Measurements from ENCODE around the gene FAM219A. TPM values are rescaled to one million over a fixed set of nuclear protein-coding genes. Genes with fewer than 3 reads are reported as not detected.

The FAM219A gene
- total and polyA plus RNA-seq, 5 experiments from 2014 or later, result 0.59 to 18.5 (median 1.1) TPM

GRCh38 chr9:34377404-34377746, 81.0 kb downstream of the FAM219A start:
- DNase-seq (peak in 1 of 10 donors; percentile 64), ATAC-seq (no peak)
- Mint-ChIP-seq H3K4me3 (peak overlapping the region; percentile 83 to 95 (median 93)), H3K27me3 (no peaks in the 10 kb centered on the region), H3K9me3 (no peaks in the 10 kb centered on the region), H3K36me3 (no peaks in the 10 kb centered on the region), H3K27ac (peak overlapping the region in 1 of 10 donors; percentile 29), H3K4me1 (peaks cover 30 to 56% (median 51%) of the 10 kb centered on the region in 4 donors)
- POLR2A ChIA-PET, result interaction anchor here (0.6 to 3.6 kb wide), 4 partner anchors 11 to 564 kb away, joined by 3 to 27 read pairs (median 8); partner anchors contain the start of genes KIF24 and NUDT2

DNA sequence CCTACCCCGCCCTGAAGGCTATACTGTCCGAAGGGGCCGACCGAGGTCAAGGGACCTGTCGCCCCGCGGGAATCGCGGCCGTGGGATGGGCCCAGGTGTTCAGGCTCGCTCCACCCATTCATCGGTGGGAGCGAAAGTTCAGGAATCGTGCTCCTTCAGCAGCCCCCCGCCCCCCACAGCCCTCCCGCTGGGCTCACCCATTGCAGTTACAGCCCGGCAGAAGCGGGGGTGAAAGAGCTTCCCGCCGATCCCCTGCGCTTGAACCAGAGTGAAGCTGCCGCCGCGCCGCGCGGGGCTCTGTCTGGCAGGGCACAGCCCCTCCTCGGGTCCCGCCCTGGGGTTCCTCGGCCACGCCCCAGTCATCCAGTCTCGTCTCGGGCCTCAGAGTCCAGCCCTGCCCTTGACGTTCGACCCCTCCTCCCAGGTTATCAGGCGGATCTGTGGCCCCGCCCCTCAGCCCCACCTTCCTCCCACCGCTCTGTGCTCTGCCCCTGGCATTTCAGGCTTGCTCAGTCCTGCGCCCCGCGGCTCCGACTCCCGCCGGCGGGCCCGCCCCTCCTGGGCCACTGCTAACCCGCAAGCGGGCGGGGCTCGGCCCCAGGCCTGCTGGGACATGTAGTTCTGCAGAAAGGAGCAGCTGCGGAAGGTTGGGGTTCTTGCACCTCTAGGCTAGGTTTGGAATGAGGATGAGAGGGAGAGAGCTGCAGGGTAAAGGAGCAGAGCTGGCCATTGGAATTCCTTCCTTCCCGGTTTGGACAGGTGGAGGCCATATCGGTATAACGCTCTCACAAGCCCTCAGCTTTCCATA, 81.6 kb downstream of the FAM219A start, which contains the start of gene MYORG:
Gene MYORG, minus strand, starts transcription at position 303 of the 808 bp plus-strand sequence. CDS start 3,955 bp downstream, outside the sequence.
- H3K4me1 Mint-ChIP-seq, result peaks cover 29 to 55% (median 50%) of the 10 kb centered on the region in 4 donors

DNA sequence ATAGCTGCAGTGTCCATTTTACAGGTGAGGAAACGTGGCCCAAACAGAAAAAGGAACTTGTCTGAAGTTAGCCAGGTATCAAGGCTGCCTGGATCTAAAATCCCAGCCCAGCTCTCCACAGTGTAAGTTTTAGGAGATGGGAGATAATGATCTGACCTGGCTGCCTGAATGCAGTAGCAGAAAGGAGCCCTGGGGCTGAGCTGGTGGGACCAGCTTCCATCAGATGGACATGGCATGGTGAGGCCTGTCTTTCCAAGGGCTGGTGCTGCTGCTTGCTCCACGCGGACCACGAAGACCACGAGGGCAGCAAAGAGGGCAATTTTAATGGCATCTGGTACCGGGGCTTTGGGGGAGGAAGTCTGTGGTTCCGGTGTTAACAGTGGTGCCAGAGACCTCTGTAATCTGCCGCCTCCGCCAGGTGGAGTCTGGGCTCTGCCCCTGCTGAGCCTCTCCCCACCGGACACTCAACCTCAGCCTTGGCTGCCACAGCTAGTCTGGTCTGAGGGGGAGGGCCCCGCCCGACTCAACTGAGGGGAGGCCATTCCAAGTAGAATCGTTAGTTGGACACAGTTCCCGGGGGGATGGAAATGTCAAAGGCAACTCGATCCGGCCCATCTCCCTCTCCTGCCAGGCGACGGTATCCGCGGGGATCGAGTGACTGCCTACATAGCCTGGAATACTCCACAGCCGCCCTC, 82.3 kb downstream of the FAM219A start:
- Mint-ChIP-seq H3K4me1 (peaks cover 26 to 47% (median 43%) of the 10 kb centered on the region in 4 donors), H3K4me3 (peak overlapping the region; percentile 83 to 95 (median 93)), H3K27ac (peak overlapping the region; percentile 36 to 92 (median 80)), H3K27me3 (no peaks in the 10 kb centered on the region), H3K36me3 (no peaks in the 10 kb centered on the region), H3K9me3 (no peaks in the 10 kb centered on the region)
- ATAC-seq (peak; percentile 10 to 18), DNase-seq (peak in 8 of 10 donors; percentile 27 to 76 (median 45))
- POLR2A ChIA-PET, result interaction anchor here (1.3 to 3.6 kb wide), 4 partner anchors 45 to 327 kb away, joined by 4 to 27 read pairs (median 8); partner anchors contain the start of genes KIF24, NUDT2, UBAP1 and UBAP2

More for the DNA sequence above, 81.6 kb downstream of the FAM219A start, which contains the start of gene MYORG:
- ATAC-seq, result peak; percentile 76 to 80
- Mint-ChIP-seq H3K4me3 (peak within 1 kb of the TSS; percentile 83 to 95 (median 93)), H3K27me3 (no peaks in the 10 kb centered on the region), H3K9me3 (no peaks in the 10 kb centered on the region), H3K36me3 (no peaks in the 10 kb centered on the region), H3K27ac (peak within 1 kb of the TSS; percentile 36 to 92 (median 88))
- POLR2A ChIA-PET, result interaction anchor here (0.6 to 3.6 kb wide), 6 partner anchors 10 to 563 kb away, joined by 3 to 27 read pairs (median 4); partner anchors contain the start of genes KIF24, NUDT2, UBAP1 and UBAP2
- peak; percentile 85 to 98 (median 95) for DNase-seq

DNA sequence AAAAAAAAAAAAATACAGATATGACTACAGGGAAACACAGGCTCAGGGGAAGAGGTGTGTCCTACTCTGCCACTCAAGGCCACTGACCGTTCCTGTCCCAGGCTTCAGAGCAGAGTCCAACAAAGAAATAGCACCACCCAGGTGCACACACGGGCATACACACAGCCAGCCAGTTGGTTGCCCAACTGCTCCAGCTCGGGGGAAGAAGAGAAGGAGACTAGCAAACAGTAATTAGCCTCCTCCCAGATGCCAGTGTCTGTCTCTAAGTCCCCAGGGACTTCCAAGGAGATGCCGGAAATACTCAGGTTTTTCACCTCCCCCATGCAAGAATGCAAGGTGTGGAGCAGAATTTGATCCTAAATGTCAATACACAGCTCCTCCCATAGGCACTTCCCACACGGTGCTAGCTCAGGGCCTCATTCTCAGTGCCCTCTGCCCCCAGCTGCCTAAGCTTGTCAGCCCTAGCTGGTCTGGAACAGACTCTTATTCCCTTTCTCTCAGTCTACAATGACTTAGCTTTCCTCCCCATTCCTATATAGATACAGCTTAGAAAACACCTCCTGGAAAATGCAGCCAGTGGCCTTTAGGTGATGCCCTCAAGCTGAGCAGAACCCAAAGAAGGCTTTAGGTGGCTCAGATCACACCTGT, 83.3 kb downstream of the FAM219A start:
- Mint-ChIP-seq H3K27me3 (no peaks in the 10 kb centered on the region), H3K27ac (peak overlapping the region in 8 of 10 donors; percentile 30 to 92 (median 72)), H3K36me3 (no peaks in the 10 kb centered on the region), H3K4me1 (peaks cover 23 to 37% (median 33%) of the 10 kb centered on the region in 4 donors), H3K4me3 (peak overlapping the region; percentile 69 to 95 (median 93)), H3K9me3 (no peaks in the 10 kb centered on the region)
- no peak for ATAC-seq
- DNase-seq, result no peak
- POLR2A ChIA-PET, result interaction anchor here (3.6 kb wide), 1 partner anchor 43 kb away, joined by 27 read pairs; the partner anchor contains the start of genes KIF24 and NUDT2

DNA sequence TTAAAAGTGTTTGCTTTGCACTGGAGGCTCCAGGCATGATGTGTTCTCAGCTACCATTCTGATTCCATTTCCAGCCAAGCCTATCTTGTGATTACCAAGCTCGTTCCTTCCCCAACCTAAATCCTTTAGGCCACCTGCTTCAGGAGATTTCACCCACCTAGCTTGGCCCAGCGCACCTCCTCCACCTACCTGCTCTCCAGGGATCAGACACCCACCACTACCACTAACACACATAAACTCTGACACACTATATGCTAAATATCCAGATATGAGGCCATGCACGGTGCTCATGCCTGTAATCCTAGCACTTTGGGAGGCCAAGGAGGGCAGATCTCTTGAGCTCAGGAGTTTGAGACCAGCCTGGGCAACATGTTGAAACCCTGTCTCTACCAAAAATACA, 84.0 kb downstream of the FAM219A start:
- POLR2A ChIA-PET, result interaction anchor here (0.6 kb wide), 2 partner anchors 106 to 336 kb away, joined by 4 read pairs; no protein-coding TSS in a partner anchor

DNA sequence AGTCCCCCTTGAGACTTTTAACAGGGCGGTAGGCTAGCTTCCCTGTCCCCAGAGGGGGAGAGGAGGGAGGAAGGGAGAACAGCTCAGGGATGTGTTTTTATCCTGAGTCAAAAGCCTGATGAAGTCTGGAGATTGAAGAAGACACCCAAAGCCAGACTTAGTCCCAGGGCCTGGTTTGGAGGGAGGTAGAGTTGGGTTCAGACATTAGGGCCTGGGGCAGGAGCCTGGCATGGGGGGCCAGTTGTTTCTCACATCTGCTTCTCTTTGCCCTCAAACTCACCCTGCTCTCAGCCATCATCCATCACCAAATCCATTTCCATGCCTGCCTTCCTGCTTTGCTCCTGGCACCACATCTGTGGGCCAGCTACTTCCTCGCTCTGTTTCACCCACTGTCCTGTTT, 84.6 kb downstream of the FAM219A start:
- POLR2A ChIA-PET, result interaction anchor here (0.6 kb wide), 1 partner anchor 105 kb away, joined by 4 read pairs; no protein-coding TSS in a partner anchor
- ATAC-seq (no peak), DNase-seq (no peak)
- Mint-ChIP-seq H3K27me3 (no peaks in the 10 kb centered on the region), H3K4me1 (peaks cover 15 to 26% (median 23%) of the 10 kb centered on the region in 4 donors), H3K27ac (no peak overlapping the region), H3K4me3 (no peak overlapping the region), H3K36me3 (peaks cover 0 to 2% (median under 1%) of the 10 kb centered on the region in 3 donors), H3K9me3 (no peaks in the 10 kb centered on the region)

More for the DNA sequence above, 84.0 kb downstream of the FAM219A start:
- Mint-ChIP-seq H3K36me3 (peaks cover 0 to 2% (median 0%) of the 10 kb centered on the region in 3 donors), H3K27me3 (no peaks in the 10 kb centered on the region), H3K4me3 (peak overlapping the region in 1 of 10 donors; percentile 25), H3K9me3 (no peaks in the 10 kb centered on the region), H3K4me1 (peaks cover 18 to 30% (median 27%) of the 10 kb centered on the region in 4 donors), H3K27ac (peak overlapping the region in 3 of 10 donors; percentile 3 to 22 (median 3))
- ATAC-seq, result no peak
- DNase-seq, result no peak

GRCh38 chr9:34372467-34373011, 85.8 kb downstream of the FAM219A start:
- ATAC-seq (no peak), DNase-seq (no peak)
- Mint-ChIP-seq H3K9me3 (no peaks in the 10 kb centered on the region), H3K36me3 (peaks cover 0 to 6% (median 2%) of the 10 kb centered on the region in 3 donors), H3K27me3 (no peaks in the 10 kb centered on the region), H3K4me1 (peaks cover 11 to 20% (median 18%) of the 10 kb centered on the region in 4 donors), H3K4me3 (no peak overlapping the region), H3K27ac (no peak overlapping the region)
- POLR2A ChIA-PET, result no interaction called here

- H3K27ac Mint-ChIP-seq, result no peak overlapping the region
- H3K27me3 Mint-ChIP-seq, result no peaks in the 10 kb centered on the region
Measured at GRCh38 chr9:34371886-34372466, 86.4 kb downstream of the FAM219A start.

DNA sequence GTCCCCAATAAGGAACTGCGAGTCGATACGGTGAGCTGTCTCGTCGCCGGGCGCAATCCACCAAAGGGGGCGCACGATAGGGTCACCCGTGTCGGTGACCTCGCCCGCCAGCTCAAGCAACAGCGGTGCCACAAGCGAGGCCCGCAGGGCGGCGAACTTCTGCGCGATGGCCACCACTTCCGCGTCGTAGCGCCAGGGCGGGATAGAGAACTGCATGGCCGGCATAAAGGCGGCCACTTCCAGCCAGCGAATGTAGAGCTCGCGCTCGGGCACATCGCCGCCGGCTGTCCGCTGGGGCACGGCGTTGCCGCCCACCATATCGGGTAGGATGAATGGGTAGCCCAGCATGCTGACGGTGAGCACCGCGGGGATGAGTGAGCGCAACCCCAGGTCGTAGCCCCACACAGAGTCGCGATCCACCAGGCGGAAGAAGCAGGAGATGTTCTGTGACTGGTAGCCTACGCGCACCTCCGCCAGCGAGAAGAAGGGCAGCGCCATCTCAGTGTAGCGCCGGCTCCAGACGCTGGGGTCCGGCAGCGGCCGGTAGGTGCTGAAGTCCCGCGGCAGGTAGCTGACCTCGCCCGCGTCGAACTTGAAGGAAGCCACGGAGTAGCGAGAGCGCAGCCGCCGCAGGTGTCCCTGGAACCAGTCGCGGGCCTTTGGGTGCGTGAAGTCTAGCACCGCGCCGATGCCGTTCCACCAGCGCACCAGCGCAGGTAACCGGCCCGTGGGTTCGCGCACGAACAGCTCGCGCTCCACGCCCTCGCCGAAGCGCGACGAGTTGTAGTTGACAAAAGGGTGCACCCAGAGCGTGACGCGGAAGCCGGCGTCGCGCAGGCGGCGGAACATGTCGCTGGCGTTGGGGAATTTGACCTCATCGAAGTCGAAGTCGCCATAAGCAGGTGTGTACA, 87.1 kb downstream of the FAM219A start:
- Mint-ChIP-seq H3K27ac (peak overlapping the region in 1 of 10 donors; percentile 43), H3K4me1 (peaks cover 9 to 12% (median 11%) of the 10 kb centered on the region in 4 donors), H3K36me3 (peaks cover 0 to 7% (median 5%) of the 10 kb centered on the region in 3 donors), H3K4me3 (peak overlapping the region in 4 of 10 donors; percentile 26 to 52 (median 43)), H3K27me3 (no peaks in the 10 kb centered on the region), H3K9me3 (no peaks in the 10 kb centered on the region)
- ATAC-seq (peak; percentile 54 to 55), DNase-seq (peak in 2 of 10 donors; percentile 13 to 27)
- POLR2A ChIA-PET, result no interaction called here

More at GRCh38 chr9:34371886-34372466, 86.4 kb downstream of the FAM219A start:
- Mint-ChIP-seq H3K4me1 (peaks cover 9 to 16% (median 14%) of the 10 kb centered on the region in 4 donors), H3K36me3 (peaks cover 0 to 6% (median 2%) of the 10 kb centered on the region in 3 donors), H3K9me3 (no peaks in the 10 kb centered on the region), H3K4me3 (no peak overlapping the region)
- no peak for ATAC-seq
- DNase-seq, result no peak
- POLR2A ChIA-PET, result no interaction called here

DNA sequence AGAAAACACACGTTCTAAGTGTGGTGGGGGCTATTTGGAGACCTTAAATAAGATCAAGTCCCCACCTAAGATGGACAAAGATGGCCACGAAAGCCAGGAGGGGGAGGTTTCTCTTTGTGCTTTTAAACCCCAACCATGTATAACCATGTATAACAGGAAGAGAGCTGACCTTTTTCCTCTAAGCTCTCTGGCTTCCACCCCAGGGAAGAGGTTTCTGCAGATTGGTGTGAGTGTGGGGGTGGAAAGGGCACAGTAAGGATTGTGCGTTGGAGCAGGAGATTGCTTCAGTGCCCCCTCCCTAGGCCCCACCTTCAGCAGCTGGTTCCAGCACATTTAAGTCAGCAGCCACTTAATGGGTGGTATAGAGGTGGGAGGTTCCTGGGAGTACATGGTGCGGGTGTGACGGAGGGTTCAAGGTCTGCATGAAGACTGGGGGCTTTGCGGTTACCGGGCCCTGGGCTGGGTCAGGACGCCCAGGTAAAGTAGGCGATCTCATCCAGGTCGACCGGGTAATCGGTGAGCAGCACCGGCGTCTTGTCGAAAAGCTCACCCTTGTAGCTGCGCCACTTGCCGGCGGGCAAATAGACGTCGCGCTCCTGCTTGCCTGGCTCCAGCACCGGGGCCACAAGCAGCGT, 87.9 kb downstream of the FAM219A start:
- H3K4me1 Mint-ChIP-seq, result peaks cover 3 to 5% (median 4%) of the 10 kb centered on the region in 4 donors
- H3K4me3 Mint-ChIP-seq, result peak overlapping the region in 4 of 10 donors; percentile 26 to 52 (median 43)
- peaks cover 0 to 7% (median 5%) of the 10 kb centered on the region in 3 donors for H3K36me3 Mint-ChIP-seq
- no peaks in the 10 kb centered on the region for H3K27me3 Mint-ChIP-seq
- no peaks in the 10 kb centered on the region for H3K9me3 Mint-ChIP-seq
- H3K27ac Mint-ChIP-seq, result peak overlapping the region in 2 of 10 donors; percentile 40 to 62
- no peak for ATAC-seq
- POLR2A ChIA-PET, result no interaction called here
- no peak for DNase-seq

Data from naive thymus-derived CD8-positive, alpha-beta T cell (primary cell).